GM19238 (cell line): ENCODE measurements around the gene CLEC2L.

Experiments
- DNase-seq: peaks from one replicate; pipeline ENCODE4 v3.0.0; 2011; ENCODE audit warnings: low spot score; ENCODE audit not compliant: insufficient read length

CLEC2L gene

DNA sequence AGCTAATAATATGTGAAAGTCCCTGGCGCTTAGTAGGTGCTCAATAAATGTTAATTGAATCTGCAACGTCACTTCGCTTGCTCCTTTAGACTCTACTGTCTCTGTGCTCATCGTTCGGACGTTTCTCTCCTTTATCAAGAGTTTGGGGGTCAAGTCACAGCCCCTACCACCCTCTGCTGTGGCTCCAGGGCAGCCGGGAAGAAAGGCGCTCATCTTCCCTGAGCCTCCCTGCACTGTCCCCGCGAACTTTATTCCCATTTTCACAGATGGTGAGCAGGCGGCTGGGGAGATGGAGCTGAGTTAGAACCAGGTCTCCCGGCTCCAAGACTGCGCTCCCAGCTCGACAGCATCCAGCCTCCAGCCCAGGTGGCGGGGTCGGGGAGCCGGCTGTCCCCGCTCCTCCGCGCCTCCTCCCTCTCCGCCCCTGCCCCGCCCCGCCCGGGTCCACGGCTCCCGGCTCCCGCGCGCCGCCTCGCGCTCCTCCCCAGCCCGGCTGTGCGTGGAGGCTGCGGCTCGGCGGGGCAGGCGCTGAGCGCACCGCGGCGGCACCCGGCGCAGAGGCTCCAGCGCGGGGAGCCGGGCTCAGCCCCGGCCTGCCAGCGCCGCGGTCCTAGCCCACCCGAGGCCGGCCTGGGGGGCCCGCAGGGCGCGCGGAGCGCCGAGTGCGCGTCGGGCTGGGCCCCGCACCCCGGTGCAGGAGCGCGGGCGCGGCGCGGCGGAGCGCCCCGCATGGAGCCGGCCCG is at the start of gene CLEC2L:
CLEC2L (plus strand) TSS at position 487 of the 743 bp plus-strand sequence; CDS start at position 730, 243 bp downstream.
- DNase-seq: no peak

DNA sequence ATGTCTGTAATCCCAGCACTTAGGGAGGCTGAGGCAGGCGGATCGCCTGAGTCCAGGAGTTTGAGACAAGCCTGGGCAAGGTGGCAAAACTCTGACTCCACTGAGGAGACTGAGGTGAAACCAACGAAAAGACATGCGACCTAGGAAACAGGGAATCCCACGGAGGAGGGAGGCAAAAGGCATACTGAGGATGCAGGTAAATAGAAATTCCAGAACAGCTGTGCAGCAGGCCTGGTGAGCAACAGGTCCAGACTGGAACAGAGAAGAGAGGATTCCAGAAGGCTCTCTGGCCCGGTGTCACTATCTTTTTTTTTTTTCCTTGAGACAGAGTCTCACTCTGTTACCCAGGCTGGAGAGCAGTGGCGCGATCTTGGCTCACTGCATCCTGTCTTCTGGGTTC is 47.3 kb upstream of the CLEC2L start:
- no peak for DNase-seq

DNA sequence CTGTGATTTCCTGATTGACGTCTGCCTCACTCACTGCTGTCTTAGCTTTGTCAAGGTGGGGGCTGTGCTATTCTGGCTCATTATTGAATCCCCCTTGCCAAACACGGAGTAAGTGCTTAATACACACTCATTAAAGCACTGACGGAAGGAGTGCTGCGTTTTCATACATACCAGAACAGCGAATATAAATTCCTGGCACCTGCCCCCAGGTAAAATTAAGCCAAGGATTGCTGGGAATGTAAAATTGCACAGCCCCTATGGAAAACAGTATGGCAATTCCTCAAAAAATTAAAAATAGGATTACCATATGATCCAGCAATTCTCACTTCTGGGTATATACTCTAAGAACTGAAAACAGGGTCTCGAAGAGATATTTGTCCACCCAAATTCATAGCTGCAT is 46.6 kb upstream of the CLEC2L start:
- no peak for DNase-seq

DNA sequence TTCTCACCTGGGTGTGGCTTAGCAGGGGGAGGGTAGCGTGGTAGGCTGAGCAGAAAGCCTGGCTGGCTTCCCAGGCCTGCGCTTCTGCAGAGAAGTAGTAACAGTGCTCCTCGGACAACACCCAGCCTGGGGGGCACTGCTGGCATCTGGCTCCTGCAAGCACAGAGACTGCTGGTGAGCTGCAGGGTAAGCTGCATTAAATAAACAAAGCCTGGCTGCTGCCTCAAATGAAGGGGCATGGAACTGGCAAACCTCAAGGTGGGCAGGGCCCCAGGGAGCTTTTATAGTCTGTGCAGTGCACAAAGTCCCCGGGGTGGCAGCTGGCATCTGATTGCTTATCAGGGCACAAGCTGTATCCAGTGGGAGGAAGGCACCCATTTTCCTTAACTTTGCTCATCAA is 43.9 kb upstream of the CLEC2L start:
- no peak for DNase-seq

DNA sequence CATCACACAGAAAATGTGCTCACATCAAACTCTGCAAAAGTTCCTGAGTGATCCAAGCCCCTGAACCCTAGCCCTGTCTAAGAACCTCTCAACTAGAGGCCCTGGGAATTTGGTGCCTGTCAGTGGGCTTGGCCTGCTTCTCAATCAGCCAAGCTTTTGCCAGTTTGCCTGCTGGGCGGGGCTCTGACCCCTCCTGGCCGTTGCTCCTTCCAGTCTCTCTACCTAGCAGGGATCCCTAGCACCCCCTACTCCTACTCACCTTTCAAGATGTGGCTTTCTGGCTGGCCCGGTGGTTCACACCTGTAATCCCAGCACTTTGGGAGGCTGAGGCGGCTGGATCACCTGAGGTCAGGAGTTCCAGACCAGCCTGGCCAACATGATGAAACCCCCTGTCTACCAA is 42.1 kb upstream of the CLEC2L start:
- DNase-seq: no peak

DNA sequence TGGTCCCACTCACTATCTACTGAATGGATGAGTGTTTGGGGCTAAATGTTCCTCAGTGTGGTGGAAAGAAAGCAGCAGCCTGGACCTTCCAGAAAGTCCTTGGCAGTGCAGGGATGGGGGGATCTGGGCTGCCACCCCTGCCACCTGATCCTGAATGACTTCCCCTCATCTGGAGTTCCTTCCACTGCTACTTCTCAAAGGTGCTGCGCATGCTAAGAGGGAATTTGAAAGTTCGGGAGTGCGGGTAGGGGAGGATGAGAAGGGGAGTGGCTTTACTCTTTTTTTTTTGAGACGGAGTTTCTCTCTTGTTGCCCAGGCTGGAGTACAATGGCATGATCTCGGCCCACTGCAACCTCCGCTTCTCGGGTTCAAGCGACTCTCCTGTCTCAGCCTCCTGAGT is 41.4 kb upstream of the CLEC2L start:
- no peak for DNase-seq

DNA sequence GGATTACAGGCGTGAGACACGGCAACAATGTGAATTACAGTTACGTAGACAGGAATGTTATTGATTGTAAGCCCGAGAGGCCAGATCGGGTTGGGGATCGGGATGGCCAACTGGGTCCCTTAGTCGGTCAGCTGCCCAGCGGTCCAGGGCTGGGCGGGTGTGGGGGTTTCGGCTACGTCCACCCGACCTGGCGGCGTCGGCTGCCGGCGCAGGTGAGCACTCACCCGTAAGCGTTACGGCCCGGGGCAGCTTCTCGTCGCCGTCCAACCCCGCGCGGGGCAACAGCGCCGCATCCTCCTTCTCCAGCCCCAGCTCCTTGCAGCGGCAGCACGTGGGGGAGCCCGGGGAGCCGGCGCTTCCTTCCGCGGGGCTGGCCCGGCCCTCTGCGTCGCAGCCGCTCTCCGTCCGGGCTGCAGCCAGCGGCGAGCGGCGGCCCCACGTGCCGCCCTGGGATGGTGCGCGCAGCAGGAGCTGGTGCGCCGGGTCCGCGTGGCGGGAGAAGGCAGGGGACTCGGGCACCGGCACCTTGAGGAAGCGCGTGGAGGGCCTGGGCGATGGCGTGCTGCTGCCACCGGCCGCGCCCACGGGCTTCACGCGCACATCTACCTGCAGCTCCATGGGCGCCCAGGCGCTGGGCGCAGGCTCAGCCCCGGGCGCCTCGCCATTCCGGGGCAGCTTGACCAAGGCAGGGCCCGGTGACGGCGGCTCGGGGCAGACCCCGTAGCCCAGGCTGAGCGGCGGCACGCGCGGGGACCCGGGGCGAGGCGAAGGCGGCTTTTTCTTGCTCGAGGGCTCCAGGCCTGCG is 40.6 kb upstream of the CLEC2L start:
- no peak for DNase-seq

DNA sequence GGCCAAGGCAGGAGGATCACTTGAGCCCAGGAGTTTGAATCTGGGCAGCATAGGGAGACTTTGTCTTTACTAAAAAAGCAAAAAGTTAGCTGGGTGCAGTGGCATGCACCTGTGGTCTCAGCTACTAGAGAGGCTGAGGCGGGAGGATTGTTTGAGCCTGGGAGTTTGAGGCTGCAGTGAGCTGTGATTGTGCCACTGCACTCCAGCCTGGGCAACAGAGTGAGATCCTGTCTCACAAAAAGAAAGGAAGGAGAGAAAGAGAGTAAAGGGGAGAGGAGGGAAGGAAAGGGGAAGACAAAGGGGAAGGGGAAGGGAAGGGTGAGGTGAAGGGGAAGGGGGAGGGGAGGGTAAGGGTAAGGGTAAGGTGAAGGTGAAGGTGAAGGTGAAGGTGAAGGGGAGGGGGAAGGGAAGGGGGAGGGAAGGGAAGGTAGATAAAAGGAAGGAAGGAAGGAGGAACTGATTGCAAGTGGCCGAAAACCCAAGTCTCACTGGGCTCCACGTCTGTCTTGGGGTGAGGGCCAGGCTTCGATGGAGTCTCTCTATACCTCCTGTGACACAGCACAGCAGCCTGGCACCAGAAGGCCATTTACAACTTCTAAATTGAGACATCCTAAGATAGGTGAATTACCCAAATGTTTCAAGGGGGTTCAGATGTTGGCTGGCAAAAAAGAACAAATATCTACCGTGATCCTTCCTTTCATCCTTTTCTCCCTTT is 36.0 kb upstream of the CLEC2L start:
- no peak for DNase-seq

DNA sequence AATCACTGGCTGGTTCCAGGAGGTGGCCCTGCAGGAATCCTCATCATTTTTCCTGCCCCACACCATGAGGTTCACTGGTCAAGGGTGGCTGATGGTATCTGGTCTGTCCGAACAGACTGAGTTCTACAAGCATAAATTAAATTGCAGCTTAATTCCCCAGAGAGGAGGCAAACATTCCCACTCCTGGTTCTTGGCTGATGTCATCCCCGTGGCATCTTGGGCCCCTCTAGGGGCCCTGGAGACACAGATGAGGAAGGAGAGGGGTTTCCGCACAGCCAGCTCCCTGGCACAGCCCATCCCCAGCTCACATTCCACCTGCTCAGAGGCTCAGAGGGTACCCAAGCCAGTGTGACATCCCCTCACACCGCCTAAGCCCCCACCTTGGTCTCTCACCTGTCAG is 34.7 kb upstream of the CLEC2L start:
- no peak for DNase-seq

DNA sequence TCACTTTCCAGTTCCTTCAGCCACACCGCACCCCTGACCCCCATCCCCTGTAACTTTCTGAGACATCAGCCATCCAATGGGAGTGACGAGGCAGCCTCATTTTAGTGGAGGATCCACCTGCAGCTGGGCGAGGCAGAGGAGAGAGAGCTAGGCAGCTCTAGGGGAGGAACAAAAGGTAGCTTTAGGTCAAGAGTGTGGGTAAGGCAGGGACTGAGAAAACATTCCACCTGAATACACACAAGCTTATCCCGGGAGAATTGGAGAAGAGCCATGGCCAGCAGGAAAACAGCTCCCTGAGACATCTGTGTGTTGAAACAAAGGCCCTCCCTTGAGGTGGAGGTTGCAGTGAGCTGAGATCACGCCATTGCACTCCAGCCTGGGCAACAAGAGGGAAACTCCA is 33.4 kb upstream of the CLEC2L start:
- DNase-seq: no peak

DNA sequence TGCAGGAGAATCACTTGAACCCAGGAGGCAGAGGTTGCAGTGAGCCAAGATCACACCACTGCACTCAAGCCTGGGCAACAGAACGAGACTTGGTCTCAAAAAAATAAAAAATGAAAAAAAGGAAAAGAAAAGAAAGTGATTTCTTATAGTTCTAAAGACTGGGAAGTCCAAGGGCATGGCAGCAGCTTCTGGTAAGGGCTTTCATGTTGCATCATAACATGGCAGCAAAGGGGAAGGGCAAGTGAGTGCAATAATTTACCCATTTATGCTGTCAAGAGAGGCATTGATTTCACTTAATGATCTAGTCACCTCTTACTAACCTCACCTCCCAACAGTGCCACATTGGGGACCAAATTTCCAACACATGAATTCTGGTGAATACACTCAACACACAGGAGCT is 31.2 kb upstream of the CLEC2L start:
- no peak for DNase-seq

DNA sequence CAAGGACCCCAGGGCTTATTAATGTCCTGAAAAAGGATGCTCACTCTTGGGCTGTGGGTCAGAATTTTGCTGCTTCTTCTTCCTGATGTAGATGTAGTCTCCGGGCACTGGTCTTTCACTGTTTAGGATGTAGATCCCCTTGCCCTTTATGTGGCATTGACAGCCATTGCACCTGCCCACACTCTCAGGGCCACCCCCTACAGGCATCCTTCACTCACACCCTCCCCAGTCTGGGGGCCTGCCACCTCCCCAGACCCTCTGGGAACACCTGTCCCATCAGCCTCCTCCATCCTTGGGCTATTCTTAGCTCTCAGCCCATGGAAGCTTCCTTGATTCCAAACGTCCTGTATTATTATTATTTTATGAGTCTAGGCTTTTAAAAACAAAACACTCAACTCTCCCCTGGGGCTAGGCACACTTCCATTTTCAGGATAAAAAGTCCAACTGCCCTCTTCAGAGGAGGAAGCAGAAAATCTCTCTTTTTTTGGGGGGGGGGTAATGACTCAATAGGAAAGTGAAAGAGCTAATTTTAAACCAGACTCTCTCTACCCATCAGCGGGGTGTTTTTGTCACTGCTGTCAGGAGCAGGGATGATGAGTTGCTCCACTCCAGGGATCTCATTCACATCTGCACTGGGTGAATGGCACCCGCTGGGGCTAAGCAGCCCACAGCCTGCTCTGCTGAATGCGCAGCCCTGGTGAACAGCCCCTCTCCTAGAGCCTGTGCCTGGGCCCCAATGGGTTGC is 28.5 kb upstream of the CLEC2L start:
- peak; percentile 57 for DNase-seq

DNA sequence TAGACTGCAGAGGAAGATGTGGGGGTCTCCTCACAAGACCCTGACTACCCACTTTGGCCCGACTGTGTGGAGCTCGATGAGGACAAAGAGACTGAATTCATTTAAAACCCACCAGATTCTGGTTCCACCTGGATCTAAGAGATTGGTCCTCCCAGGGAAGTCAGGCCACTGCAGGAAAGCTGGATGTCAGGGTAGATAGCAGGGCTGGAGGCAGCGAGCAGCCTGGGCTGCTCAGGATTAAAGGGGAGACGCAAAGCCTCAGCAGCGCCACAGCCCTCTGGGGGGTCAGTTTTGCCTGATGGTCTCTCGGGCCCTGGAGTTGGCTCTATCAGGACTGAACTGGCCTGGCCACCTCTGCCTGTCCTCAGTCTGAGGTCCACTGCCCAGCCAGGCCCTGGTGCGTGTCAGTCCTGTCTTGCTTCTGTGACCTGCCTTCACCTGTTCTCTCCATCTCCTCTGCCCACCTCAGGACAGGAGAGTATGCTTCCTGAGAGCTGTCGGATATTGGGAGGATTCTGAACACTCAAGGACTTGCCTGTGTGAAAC is 27.8 kb upstream of the CLEC2L start:
- no peak for DNase-seq

DNA sequence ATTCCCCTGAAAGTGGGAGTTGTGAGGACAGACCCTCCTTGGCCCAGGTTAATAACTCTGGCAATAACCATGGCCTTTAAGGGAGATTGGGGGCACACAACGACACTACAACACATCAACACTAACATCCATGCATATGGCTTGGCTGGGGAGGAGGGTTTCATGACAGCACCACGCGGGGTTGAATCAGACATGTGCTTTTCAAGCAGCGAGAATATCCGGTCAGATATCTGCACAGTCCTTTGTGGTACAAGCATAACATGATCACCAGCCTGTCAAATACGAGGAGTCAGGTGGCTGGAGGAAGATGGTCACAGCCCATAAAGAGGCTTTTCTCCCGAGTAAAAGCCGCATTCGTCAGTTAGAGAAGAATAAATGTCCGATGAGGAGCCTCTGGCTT is 27.0 kb upstream of the CLEC2L start:
- no peak for DNase-seq

DNA sequence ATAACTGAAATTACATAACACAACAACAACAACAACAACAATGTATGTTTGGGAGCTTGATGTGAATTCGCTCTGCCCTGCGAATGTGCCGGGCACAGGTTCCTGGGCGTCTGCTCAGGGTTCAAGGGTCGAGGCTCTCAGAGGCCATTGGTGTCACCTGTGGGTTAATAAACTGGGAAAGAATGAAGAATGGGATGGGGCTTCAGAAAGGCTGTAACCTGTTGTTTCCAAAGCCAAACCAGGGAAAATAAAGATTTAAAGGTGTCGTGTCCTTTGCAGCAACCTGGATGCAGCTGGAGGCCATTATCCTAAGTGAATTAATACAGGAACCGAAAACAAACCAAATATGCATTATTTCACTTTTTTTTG is 22.7 kb upstream of the CLEC2L start:
- DNase-seq: no peak

DNA sequence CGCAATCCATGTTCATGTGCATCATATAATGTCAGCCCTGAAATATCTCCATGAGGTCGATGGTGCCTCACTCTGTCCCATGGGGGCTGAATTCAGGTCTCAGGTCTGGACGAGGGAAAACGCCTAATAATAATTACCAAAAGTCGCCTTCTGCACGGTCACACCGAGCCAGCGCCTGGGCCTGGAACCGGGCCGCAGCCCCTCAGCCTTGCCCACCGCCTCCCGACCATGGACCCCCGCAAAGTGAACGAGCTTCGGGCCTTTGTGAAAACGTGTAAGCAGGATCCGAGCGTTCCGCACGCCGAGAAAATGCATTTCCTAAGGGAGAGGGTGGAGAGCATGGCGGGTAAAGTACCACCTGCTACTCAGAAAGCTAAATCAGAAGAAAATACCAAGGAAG is 21.3 kb upstream of the CLEC2L start:
- DNase-seq: no peak

DNA sequence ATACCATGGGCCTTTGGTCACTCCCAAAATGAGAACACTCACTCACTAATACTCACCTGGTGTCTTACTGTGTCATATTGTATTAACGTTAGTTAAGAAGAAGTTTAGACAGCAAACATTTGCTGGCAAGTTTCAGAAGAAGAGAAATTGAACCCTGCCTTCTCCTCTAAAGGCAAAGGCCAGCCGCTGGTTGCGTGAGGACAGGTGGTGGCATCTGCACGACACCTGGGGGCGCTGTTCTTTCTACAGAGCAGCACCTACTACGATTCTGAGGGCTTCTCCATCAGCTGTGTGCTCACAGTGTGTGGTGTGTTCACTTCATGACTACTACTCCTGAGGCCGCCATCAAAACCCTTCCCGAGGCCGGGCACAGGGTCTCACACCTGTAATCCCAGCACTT is 17.9 kb upstream of the CLEC2L start:
- DNase-seq: no peak

DNA sequence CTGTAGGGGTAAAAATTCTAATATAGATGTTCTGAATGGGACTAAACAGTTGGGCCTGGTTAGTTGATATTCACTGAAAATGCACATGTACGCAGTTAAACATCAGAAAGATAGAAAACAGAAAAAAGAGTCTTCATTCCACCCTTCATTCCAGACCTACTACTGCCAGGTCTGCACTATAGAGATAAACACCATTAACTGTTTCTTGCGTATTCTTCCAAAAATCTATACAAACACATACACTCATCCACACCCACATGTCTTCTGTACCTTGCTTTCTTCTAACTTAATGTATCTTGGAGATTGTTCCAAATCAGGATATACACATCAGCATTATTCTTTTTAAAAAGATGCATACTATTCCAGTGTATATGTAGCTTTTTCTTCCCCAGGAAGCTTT is 13.9 kb upstream of the CLEC2L start:
- no peak for DNase-seq

DNA sequence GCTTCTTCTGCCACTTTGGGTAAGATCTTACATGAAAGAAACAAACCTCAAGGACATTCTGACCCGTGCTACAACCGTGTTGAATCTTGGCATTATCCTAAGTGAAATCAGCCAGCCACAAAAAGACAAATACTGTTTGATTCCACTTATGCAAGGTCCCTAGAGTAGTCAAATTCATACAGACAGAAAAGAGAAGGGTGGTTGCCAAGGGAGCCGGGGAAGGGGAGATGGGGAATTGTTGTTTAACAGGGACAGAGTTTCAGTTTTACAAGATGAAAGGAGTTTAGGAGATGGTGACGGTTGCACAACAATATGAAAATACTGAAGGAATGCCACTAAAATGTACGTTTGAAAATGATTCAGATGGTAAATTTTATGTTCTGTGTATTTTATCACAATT is 12.2 kb upstream of the CLEC2L start:
- no peak for DNase-seq

DNA sequence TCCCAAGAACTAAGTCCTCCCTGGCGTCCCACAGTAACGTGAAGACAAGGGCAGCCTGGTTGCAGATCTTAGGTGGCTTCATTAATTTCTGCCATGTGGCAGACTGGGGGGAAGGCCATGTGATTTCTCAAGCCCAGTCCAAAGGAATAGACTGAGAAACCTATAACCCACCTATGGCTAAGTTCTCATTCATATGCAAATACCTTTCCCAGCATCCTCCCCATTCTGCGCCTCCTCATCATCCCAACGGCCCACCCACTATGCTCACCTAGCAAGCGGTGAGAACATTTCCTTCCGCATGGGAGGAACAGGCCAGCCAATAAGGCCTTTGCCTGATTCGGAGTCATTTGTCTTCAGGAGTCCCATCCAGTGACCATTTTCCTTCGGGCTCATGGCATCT is 8.2 kb upstream of the CLEC2L start:
- DNase-seq: no peak

DNA sequence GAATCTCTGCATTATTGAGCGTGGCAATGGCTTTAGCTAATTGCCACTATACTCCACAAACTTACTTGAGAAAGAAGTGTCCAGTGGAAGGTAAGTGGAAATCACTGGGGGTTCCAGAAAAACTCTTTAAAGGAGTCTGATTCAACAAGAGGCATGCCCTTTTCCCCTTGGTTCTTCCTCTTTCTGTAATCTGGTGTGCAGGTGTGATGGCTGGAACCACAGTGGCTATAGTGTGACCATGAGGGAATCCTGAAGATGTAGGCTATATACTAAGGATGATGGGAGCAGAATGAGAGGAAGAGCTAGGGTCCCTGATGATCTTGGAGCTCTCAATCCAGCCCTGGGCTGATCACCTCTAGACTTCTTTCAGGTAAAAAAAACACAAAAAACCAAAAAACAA is 2.0 kb upstream of the CLEC2L start:
- no peak for DNase-seq

DNA sequence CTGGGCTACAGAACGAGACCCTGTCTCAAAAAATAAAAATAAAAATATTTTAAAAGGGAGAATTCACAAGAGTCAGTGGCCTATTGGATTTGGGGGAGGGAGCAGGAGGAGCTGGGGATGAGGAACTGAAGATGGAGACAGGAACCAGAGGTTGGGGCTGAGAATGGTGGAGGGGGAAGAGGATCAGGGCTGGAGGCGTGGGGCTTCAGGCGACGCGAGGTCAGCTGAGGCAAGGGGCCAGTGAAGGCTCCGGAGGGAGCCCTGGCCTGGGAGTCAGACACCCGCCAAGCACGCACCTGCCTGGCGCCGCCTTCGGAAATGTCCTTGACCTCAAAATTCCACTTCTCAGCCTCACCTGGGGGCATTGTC is 671 bp upstream of the CLEC2L start:
- no peak for DNase-seq
